T-helper 1 cell treated with Interleukin-12 subunit alpha and Interleukin-12 subunit beta and Interleukin-4 antibody, amounts not matched to agents 30 μg/mL and 1 μg/mL, for 36 hours (primary cell): ENCODE data around the gene GRXCR1.

Source experiments
- H3K27ac Mint-ChIP-seq: one replicate; pipeline ENCODE4 v1.8.0; 2021; ENCODE audit warnings: mild to moderate bottlenecking, mixed read lengths
- H3K27me3 Mint-ChIP-seq: one replicate; pipeline ENCODE4 v1.8.0; 2021; ENCODE audit warnings: low read depth, mixed read lengths
- H3K36me3 Mint-ChIP-seq: one replicate; pipeline ENCODE4 v1.8.0; 2021; ENCODE audit warnings: low read depth, mixed read lengths
- H3K4me1 Mint-ChIP-seq: one replicate; pipeline ENCODE4 v1.8.0; 2021; ENCODE audit warnings: low read depth, mixed read lengths
- H3K4me3 Mint-ChIP-seq: one replicate; pipeline ENCODE4 v1.8.0; 2021; ENCODE audit warnings: mild to moderate bottlenecking, moderate library complexity, mixed read lengths
- H3K9me3 Mint-ChIP-seq: one replicate; pipeline ENCODE4 v1.8.0; 2021; ENCODE audit warnings: mixed read lengths

GRXCR1 gene

GRCh38 chr4:42906891-42907759 is 14.6 kb downstream of the GRXCR1 start:
- Mint-ChIP-seq H3K4me1 (no peaks in the 10 kb centered on the region), H3K9me3 (no peaks in the 10 kb centered on the region), H3K27ac (no peak overlapping the region), H3K27me3 (no peaks in the 10 kb centered on the region), H3K4me3 (no peak overlapping the region), H3K36me3 (no peaks in the 10 kb centered on the region)

GRCh38 chr4:42910459-42910858 is 17.9 kb downstream of the GRXCR1 start:
- Mint-ChIP-seq H3K9me3 (no peaks in the 10 kb centered on the region), H3K27ac (no peak overlapping the region), H3K36me3 (no peaks in the 10 kb centered on the region), H3K4me1 (no peaks in the 10 kb centered on the region), H3K4me3 (no peak overlapping the region), H3K27me3 (no peaks in the 10 kb centered on the region)

GRCh38 chr4:42914937-42915336 is 22.4 kb downstream of the GRXCR1 start:
- no peaks in the 10 kb centered on the region for H3K4me1 Mint-ChIP-seq
- H3K9me3 Mint-ChIP-seq: no peaks in the 10 kb centered on the region
- H3K36me3 Mint-ChIP-seq: no peaks in the 10 kb centered on the region
- H3K4me3 Mint-ChIP-seq: no peak overlapping the region
- no peak overlapping the region for H3K27ac Mint-ChIP-seq
- no peaks in the 10 kb centered on the region for H3K27me3 Mint-ChIP-seq

- Mint-ChIP-seq H3K27me3 (no peaks in the 10 kb centered on the region), H3K4me3 (no peak overlapping the region)
These were observed 23.0 kb downstream of the GRXCR1 start for GRCh38 chr4:42915484-42915883.

GRCh38 chr4:42917296-42917695 is 24.8 kb downstream of the GRXCR1 start:
- Mint-ChIP-seq H3K36me3 (no peaks in the 10 kb centered on the region), H3K4me1 (no peaks in the 10 kb centered on the region), H3K9me3 (no peaks in the 10 kb centered on the region), H3K27ac (no peak overlapping the region), H3K27me3 (no peaks in the 10 kb centered on the region), H3K4me3 (no peak overlapping the region)

More at GRCh38 chr4:42915484-42915883, 23.0 kb downstream of the GRXCR1 start:
- H3K4me1 Mint-ChIP-seq: no peaks in the 10 kb centered on the region
- no peak overlapping the region for H3K27ac Mint-ChIP-seq
- H3K36me3 Mint-ChIP-seq: no peaks in the 10 kb centered on the region
- no peaks in the 10 kb centered on the region for H3K9me3 Mint-ChIP-seq

GRCh38 chr4:42923431-42923830 is 30.9 kb downstream of the GRXCR1 start:
- Mint-ChIP-seq H3K4me1 (no peaks in the 10 kb centered on the region), H3K36me3 (no peaks in the 10 kb centered on the region), H3K27ac (no peak overlapping the region), H3K27me3 (no peaks in the 10 kb centered on the region), H3K9me3 (no peaks in the 10 kb centered on the region), H3K4me3 (no peak overlapping the region)

- no peaks in the 10 kb centered on the region for H3K36me3 Mint-ChIP-seq
- H3K27ac Mint-ChIP-seq: no peak overlapping the region
- H3K4me1 Mint-ChIP-seq: no peaks in the 10 kb centered on the region
- no peaks in the 10 kb centered on the region for H3K9me3 Mint-ChIP-seq
- no peak overlapping the region for H3K4me3 Mint-ChIP-seq
- no peaks in the 10 kb centered on the region for H3K27me3 Mint-ChIP-seq
These were observed 33.4 kb downstream of the GRXCR1 start for GRCh38 chr4:42925921-42926320.

GRCh38 chr4:42927946-42928345 is 35.4 kb downstream of the GRXCR1 start:
- H3K27ac Mint-ChIP-seq: no peak overlapping the region
- H3K4me3 Mint-ChIP-seq: no peak overlapping the region
- no peaks in the 10 kb centered on the region for H3K4me1 Mint-ChIP-seq
- no peaks in the 10 kb centered on the region for H3K27me3 Mint-ChIP-seq
- H3K36me3 Mint-ChIP-seq: no peaks in the 10 kb centered on the region
- H3K9me3 Mint-ChIP-seq: no peaks in the 10 kb centered on the region

GRCh38 chr4:42928582-42928981 is 36.1 kb downstream of the GRXCR1 start:
- Mint-ChIP-seq H3K27me3 (no peaks in the 10 kb centered on the region), H3K4me3 (no peak overlapping the region), H3K36me3 (no peaks in the 10 kb centered on the region), H3K4me1 (no peaks in the 10 kb centered on the region), H3K27ac (no peak overlapping the region), H3K9me3 (no peaks in the 10 kb centered on the region)

- H3K27ac Mint-ChIP-seq: no peak overlapping the region
- H3K4me1 Mint-ChIP-seq: no peaks in the 10 kb centered on the region
- H3K27me3 Mint-ChIP-seq: no peaks in the 10 kb centered on the region
- no peak overlapping the region for H3K4me3 Mint-ChIP-seq
- no peaks in the 10 kb centered on the region for H3K9me3 Mint-ChIP-seq
- no peaks in the 10 kb centered on the region for H3K36me3 Mint-ChIP-seq
These were observed 49.7 kb downstream of the GRXCR1 start for GRCh38 chr4:42942216-42942615.

- H3K27me3 Mint-ChIP-seq: no peaks in the 10 kb centered on the region
- H3K9me3 Mint-ChIP-seq: no peaks in the 10 kb centered on the region
- no peaks in the 10 kb centered on the region for H3K36me3 Mint-ChIP-seq
- no peak overlapping the region for H3K4me3 Mint-ChIP-seq
- H3K4me1 Mint-ChIP-seq: no peaks in the 10 kb centered on the region
- H3K27ac Mint-ChIP-seq: no peak overlapping the region
These were observed 53.4 kb downstream of the GRXCR1 start for GRCh38 chr4:42945874-42946273.

- H3K36me3 Mint-ChIP-seq: no peaks in the 10 kb centered on the region
- H3K4me1 Mint-ChIP-seq: no peaks in the 10 kb centered on the region
- H3K27ac Mint-ChIP-seq: no peak overlapping the region
- no peak overlapping the region for H3K4me3 Mint-ChIP-seq
- no peaks in the 10 kb centered on the region for H3K27me3 Mint-ChIP-seq
- no peaks in the 10 kb centered on the region for H3K9me3 Mint-ChIP-seq
These were observed 60.8 kb downstream of the GRXCR1 start for GRCh38 chr4:42953321-42953720.

GRCh38 chr4:42954963-42955669 is 62.6 kb downstream of the GRXCR1 start:
- Mint-ChIP-seq H3K9me3 (no peaks in the 10 kb centered on the region), H3K36me3 (no peaks in the 10 kb centered on the region), H3K27me3 (no peaks in the 10 kb centered on the region), H3K4me1 (no peaks in the 10 kb centered on the region), H3K27ac (no peak overlapping the region), H3K4me3 (no peak overlapping the region)

GRCh38 chr4:42955746-42956505 is 63.4 kb downstream of the GRXCR1 start:
- Mint-ChIP-seq H3K27ac (no peak overlapping the region), H3K36me3 (no peaks in the 10 kb centered on the region), H3K4me1 (no peaks in the 10 kb centered on the region), H3K27me3 (no peaks in the 10 kb centered on the region), H3K4me3 (no peak overlapping the region), H3K9me3 (no peaks in the 10 kb centered on the region)
